ENCODE measurements around the gene ACOXL.

ACOXL gene

DNA sequence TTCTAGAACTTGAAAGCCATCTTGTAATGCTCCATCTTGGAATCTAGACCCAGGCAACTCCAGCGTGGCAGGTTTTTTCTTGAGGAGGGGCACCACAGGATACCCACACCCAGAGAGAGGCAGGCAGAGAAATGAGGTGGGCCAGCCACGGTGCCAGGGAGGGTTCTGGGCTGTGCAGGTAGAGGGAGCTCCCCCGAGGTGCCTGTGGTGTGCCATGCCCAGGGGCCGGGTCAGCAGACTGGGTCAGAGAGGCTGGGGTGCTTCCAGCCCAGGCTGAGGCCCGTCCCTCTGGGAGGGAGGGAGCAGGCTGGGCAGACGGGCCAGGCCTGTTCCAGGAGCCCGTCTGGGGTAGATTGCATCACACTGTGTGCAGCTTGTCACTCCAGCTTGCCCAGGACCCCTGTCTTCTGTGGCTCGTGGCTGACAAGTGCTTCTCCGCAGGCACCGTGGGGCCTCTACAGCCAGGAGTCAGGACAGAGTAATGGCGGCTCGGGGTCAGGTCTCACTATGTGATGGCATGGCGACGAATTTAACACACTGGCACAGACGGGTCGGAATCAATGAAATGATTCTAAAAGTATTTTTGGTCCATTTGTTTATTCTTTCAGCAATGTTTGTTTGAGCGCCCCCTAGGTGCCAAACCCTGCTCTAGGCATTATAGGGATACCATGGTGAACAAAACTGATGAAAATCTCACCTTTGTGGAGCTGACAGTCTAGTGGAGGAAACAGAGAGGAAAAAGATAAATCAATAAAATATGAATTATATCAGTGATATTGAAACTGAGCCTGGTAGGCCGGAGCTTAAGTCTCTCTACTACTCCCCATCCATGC is 144.0 kb downstream of the ACOXL start:
- no peak for DNase-seq (ENCODE audit: low read depth)

- no peak for DNase-seq (ENCODE audit: low read depth)
Measured at GRCh38 chr2:110877031-110877827, 144.9 kb downstream of the ACOXL start.

- no peak for DNase-seq (ENCODE audit: low read depth)
Measured at GRCh38 chr2:110878150-110878549, 145.8 kb downstream of the ACOXL start.

DNA sequence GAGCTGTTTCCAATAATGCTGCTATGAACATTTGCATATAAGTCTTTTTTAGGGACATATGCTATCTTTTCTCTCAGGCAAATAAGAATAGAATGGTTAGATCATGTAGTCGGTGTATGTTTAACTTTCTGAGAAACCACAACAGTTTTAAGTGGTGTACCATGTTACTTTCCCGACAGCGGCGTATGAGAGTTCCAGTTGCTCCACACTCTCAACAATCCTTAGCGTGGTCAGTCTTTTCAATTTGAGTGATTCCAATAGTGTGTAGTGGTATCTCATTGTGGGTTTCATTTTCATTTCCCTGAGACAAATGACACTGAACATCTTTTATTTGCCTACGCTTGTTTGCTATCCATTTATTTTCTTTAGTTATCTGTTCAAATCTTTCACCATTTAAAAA is 149.5 kb downstream of the ACOXL start:
- no peak for DNase-seq (ENCODE audit: low read depth)

GRCh38 chr2:110883406-110883805 is 151.0 kb downstream of the ACOXL start:
- DNase-seq (ENCODE audit: low read depth) = no peak

DNA sequence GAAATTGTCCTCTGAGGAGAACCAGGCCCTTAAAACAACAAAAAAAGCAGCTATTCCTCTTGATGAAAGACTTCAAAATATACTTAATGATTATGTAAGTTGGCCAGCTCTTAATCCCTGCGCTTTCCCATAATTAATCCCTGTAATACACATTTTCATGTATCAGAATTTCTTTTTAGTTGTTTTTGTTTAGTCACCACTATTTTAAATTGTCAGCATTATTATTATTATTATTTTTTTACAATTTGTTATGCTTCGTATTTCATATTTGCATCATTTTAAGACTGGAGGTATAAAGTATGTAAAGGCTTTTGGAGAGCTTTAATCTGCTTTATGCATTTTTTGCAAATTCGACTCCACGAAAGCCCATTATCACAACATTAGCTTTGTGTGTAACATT is 152.9 kb downstream of the ACOXL start:
- no peak for DNase-seq (ENCODE audit: low read depth)

- DNase-seq (ENCODE audit: low read depth) = no peak
Measured at GRCh38 chr2:110886826-110887573, 154.6 kb downstream of the ACOXL start.

DNA sequence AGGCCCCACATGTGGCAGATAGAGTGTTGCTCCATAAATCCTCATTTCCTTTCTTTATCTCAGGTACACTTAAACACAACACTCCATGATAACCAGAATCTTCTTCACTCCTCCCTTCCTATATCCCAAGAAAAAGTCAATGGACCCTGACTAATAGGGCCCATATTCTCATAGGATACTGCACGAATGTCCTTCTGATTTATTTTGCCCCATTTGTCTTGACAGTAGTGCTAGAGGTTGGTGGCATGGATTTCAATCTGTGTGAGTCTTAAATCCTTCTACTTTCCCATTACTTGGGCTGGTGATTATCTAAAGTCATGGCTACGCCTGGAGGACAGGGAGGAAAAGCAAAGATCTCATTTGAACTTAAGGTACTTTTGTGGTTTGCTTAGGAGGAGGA is 156.0 kb downstream of the ACOXL start:
- DNase-seq (ENCODE audit: low read depth) = no peak

- no peak for DNase-seq (ENCODE audit: low read depth)
Measured at GRCh38 chr2:110891626-110892025, 159.3 kb downstream of the ACOXL start.

DNA sequence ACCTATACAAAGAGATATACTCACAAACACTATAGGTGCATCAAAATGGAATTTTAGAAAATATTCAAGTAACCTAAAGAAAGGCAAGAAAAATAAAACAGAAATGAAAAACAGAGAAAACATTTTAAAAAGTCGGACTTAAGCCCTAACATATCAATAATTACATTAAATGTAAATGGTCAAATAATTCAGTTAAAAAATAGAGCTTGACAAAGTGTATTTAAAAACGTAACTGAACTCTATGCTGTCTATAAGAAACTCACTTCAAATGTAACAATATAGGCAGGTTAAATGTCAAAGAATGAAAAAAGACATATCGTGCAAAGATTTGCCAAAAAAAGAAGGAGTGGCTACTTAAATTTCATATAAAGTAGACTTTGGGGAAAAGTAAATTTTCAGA is 163.9 kb downstream of the ACOXL start:
- DNase-seq (ENCODE audit: low read depth) = no peak

GRCh38 chr2:110897966-110898365 is 165.6 kb downstream of the ACOXL start:
- no peak for DNase-seq (ENCODE audit: low read depth)

- DNase-seq (ENCODE audit: low read depth) = no peak
Measured at GRCh38 chr2:110900191-110900590, 167.8 kb downstream of the ACOXL start.

DNA sequence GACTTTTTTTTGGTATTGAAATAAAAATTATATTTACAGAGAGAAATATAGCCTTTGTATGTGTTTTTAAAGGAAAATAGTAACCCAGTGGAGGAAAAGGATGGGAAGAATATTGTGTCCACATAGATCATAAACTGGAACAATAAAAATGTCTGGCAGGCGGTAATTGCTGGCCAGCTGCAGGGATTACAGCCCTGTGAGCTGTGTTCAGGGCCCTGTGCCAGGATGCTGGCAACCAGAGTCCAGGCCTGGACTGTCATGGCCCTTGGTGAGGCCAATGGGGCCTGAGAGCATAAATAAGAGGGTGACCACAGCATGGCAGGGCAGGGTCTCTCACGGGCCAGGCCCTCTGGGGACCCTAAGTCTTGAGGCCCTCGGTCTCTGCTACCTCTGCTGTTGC is 171.2 kb downstream of the ACOXL start:
- DNase-seq (ENCODE audit: low read depth) = no peak

DNA sequence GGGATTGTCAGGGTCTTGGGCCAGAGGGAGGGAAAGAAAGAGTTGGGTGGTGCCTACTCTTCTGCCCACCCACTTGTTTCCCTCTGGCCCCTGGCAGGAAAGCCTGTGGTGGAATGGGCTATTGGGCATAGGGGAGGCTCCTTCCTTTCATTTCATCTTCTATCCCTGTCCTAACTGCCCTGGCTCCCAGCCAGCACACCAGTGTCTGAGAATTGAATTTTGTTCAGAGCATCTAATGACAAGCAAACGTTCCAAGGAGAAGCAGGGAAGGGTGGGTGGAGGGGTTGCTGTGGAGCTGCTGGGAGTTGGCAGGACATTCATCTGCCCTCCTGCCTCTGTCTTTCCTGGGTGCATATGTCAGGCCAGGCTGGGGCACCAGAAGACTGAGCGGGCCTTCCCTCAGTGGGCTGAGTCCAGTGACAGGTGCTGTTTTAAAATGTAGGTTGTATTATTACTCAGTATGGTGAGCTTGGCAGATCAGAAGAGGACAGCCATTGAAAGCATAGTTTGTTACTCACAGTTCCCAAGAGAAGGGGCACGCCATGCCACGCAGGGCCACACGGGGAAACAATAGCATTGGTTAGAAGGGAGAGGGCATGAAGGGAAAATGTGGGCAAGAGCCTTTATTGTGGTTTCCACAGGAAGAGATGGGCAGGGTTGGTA is 171.9 kb downstream of the ACOXL start:
- no peak for DNase-seq (ENCODE audit: low read depth)

DNA sequence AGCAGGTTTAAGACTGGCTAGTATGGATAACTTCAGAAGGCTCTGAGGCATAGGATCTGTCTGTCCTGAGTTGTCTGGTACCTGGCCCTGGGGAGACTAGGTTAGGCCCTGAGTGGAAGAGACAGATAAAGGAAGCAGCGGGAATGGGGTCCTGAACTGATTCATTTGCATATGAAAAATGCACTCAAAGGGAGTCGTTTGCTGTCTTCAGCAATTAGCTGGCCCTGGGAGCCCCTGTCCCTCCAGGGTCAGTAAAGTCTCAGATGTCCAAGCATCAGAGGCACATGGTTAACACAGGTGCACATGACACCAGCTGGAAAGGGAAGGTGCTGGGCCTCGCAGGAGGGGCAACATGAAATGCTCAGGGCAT is 172.4 kb downstream of the ACOXL start:
- no peak for DNase-seq (ENCODE audit: low read depth)

- no peak for DNase-seq (ENCODE audit: low read depth)
Measured at GRCh38 chr2:110905217-110905616, 172.8 kb downstream of the ACOXL start.

DNA sequence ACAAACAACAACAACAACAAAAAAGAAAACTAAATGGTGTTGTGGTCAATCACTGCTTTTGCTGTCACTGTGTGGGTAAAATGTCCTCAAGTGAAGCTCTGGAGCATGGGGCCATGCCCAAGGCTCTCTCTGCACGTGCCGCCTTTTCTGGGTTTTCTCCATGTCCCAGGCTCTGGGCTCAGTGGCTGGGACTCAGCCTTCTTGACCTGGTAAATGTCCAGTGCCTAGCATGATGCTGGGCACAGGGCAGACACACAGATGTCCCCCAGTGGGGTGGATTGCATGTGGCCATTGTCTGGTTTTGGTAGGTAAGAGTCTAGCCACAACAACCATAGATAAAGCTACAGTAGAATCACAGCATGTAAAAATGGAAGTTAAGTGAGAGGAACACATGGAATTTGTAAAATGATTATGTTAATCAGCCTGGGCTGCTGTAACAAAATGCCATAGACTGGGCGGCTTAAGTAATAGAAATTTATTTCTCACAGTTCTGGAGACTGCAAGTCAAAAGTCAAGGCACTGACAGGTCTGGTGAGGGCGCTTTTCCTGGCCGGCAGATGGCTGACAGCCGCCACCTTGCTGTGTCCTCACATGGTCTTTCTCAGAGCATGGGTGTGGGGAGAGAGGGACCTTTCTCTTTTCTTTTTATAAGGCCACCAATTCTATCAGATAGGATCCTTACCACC is 174.4 kb downstream of the ACOXL start:
- DNase-seq (ENCODE audit: low read depth) = no peak

DNA sequence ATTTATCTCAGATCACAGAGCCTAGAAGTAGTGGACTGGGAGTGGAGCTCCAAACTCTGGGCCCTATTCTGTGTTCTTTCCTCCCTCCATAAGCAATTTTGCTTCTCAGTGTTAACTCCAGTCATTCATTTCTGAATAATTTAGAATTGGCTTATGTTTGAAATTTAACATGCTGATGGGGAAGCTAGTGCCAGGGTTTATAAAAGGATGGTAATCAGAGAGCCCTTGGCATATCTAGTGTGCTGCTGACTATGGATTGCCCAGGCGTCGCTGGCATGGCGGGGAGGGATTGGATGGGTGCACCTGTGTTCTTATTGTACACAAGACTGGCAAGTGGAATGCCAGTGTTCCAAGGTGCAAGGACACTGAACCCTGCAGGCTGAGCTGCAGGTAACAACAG is 177.1 kb downstream of the ACOXL start:
- DNase-seq (ENCODE audit: low read depth) = no peak

DNA sequence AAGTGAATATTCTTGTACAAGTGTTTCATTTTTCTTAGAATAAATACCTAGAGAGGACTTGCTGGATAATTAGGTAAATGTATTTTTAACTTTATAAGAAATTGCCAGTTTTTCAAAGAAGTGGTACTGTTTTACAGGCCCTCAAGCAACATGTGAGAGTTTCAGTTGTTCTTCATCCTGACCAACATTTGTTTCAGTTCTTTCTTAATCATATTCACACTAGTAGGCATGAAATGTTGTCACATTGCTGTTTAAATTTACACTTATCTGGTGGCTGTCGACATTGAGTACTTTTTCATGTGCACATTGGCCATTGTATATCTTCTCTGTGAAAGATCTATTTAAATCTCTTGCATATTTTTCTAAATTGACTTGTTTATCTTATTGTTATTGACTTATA is 178.1 kb downstream of the ACOXL start:
- DNase-seq (ENCODE audit: low read depth) = no peak

- no peak for DNase-seq (ENCODE audit: low read depth)
Measured at GRCh38 chr2:110919738-110920137, 187.4 kb downstream of the ACOXL start.

DNA sequence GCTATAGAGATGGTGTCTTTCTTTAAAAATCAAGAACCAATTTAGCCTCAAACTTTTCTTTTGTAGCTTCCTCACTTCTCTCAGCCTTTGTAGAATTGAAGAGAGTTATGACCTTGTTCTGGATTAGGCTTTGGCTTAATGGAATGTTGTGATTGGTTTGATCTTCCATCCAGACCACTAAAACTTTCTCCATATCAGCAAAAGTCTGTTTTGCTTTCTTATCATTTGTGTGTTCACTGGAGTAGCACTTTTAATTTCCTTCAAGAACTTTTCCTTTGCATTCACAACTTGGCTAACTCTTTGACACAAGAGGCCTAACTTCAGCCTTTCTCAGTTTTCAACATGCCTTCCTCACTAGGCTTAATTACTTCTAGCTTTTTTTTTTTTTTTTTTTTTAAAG is 193.1 kb downstream of the ACOXL start:
- no peak for DNase-seq (ENCODE audit: low read depth)

GRCh38 chr2:110927526-110927925 is 195.2 kb downstream of the ACOXL start:
- no peak for DNase-seq (ENCODE audit: low read depth)

Measured in amniotic epithelial cell (primary cell).